Stomach (tissue), 9 donors: ENCODE data around the gene SNAP91. TPM values are rescaled to one million over a fixed set of nuclear protein-coding genes. Genes with fewer than 3 reads are reported as not detected.

Experiments used
- DNase-seq, 2 donors: peaks; one replicate each; pipeline versions ENCODE4 v3.0.0 to v3.0.0-alpha.2; 2013 to 2019
- H3K27ac ChIP-seq, 5 donors: fragments of 200-600 bp in 4 of 5; sonication (generic) in 4 of 5; one replicate each; pipeline ENCODE4 v1.5.1; 2013 to 2019; ENCODE audit warnings: mild to moderate bottlenecking in 1 of 5, moderate library complexity in 1 of 5
- H3K27me3 ChIP-seq, 3 donors: fragments of 200-600 bp; sonication (generic); one replicate each; pipeline ENCODE4 v1.5.1; 2017 to 2019; ENCODE audit warnings: mixed run types in 1 of 3
- H3K36me3 ChIP-seq, 4 donors: fragments of 200-600 bp; sonication (generic); 1 replicate in 3 of 4; 2 replicates in 1 of 4; pipeline ENCODE4 v1.5.1; 2016 to 2019
- H3K4me1 ChIP-seq, 4 donors: fragments of 200-600 bp; sonication (generic); one replicate each; pipeline ENCODE4 v1.5.1; 2016 to 2019
- H3K4me3 ChIP-seq, 4 donors: fragments of 200-600 bp; sonication (generic) in 3 of 4; one replicate each; pipeline ENCODE4 v1.5.1; 2016 to 2019; ENCODE audit warnings: mild to moderate bottlenecking in 1 of 4
- H3K9me3 ChIP-seq, 4 donors: fragments of 200-600 bp; sonication (generic); one replicate each; pipeline ENCODE4 v1.5.1; 2016 to 2019
- CTCF ChIP-seq, 7 experiments: fragments of 450-650 bp in 4 of 7; fragments of 200-600 bp in 3 of 7; sonication (generic) in 3 of 7; IDR thresholded peaks; one replicate each; pipeline ENCODE4 v1.5.1; 2016 to 2019; ENCODE audit warnings: antibody characterized with exemption in 7 of 7, control low read depth in 2 of 7, mild to moderate bottlenecking in 1 of 7
- EP300 ChIP-seq: sonication (generic); formaldehyde crosslinking; IDR thresholded peaks from one replicate; pipeline ENCODE4 v1.6.1; 2017; ENCODE audit warnings: antibody characterized with exemption
- POLR2A ChIP-seq, 4 donors: fragments of 450-650 bp; IDR thresholded peaks; one replicate each; pipeline ENCODE4 v1.6.1; 2016; ENCODE audit warnings: antibody characterized with exemption in 4 of 4, control low read depth in 2 of 4, mild to moderate bottlenecking in 1 of 4, moderate library complexity in 1 of 4
- POLR2AphosphoS5 ChIP-seq, 3 donors: sonication (generic); formaldehyde crosslinking; IDR thresholded peaks; one replicate each; pipeline ENCODE4 v1.6.1; 2016; ENCODE audit warnings: antibody characterized with exemption in 3 of 3
- whole genome bisulfite sequencing, 5 donors: extraction: QIAGEN DNeasy Blood & Tissue Kit in 3 of 5; methylation state at CpG; one replicate each; pipeline versions ENCODE4 v1.1.5 to v1.1.7; 2013 to 2018; 5-methylcytosine and 5-hydroxymethylcytosine counted together
- intact Hi-C: fragments of 100-400 bp; cut with DNase I; formaldehyde crosslinking; loops from one replicate; pipeline ENCODE4 v1.15.1; 2023; ENCODE audit warnings: low total_unique reads
- polyA plus RNA-seq, 3 donors: library from polyadenylated mRNA; stranded (reverse); fragments of 200-250 nt; gene quantifications; one replicate each; pipeline ENCODE4 v1.2.3, GENCODE V29; 2013
- total RNA-seq, 5 donors: library from RNA; depleted of rRNA; stranded (reverse); fragments of >200 nt; gene quantifications; one replicate each; pipeline versions ENCODE4 v1.1.0 to v1.2.3, GENCODE V29; 2014 to 2016
- donor health status: healthy with polysubstance abuse.
- donor health status: Bipolar disorder and iron deficiency.
- donor health status: healthy.

The SNAP91 gene
- total and polyA plus RNA-seq, 8 donors = 0.12 to 3.5 (median 0.41) TPM; not detected in 4

- H3K27ac ChIP-seq = no peak overlapping the region
- no peak for TF ChIP-seq CTCF (IDR thresholded peaks at IDR 0.05)
- no peak for TF ChIP-seq POLR2A (IDR thresholded peaks at IDR 0.05)
- no peak for TF ChIP-seq POLR2AphosphoS5 (IDR thresholded peaks at IDR 0.05)
- no peak for TF ChIP-seq EP300
- H3K9me3 ChIP-seq = peaks cover 0 to 23% (median 0%) of the 10 kb centered on the region in 4 donors
- H3K4me1 ChIP-seq = no peaks in the 10 kb centered on the region
- H3K27me3 ChIP-seq = no peaks in the 10 kb centered on the region
- 59 to 75% (median 69%) methylated on average over 4 of the region's 4 CpGs for WGBS, 5 donors
- H3K4me3 ChIP-seq = no peak overlapping the region
- DNase-seq = no peak
- no peaks in the 10 kb centered on the region for H3K36me3 ChIP-seq
- intact Hi-C loops = no loop called here
Observed at GRCh38 chr6:83741089-83741488, 32.2 kb upstream of the SNAP91 start.

- intact Hi-C loops = no loop called here
- H3K9me3 ChIP-seq = peaks cover 0 to 12% (median 0%) of the 10 kb centered on the region in 4 donors
- H3K27me3 ChIP-seq = no peaks in the 10 kb centered on the region
- no peaks in the 10 kb centered on the region for H3K4me1 ChIP-seq
- no peak for TF ChIP-seq CTCF (IDR thresholded peaks at IDR 0.05)
- TF ChIP-seq POLR2AphosphoS5 (IDR thresholded peaks at IDR 0.05) = no peak
- TF ChIP-seq POLR2A (IDR thresholded peaks at IDR 0.05) = no peak
- TF ChIP-seq EP300 = no peak
- H3K36me3 ChIP-seq = no peaks in the 10 kb centered on the region
- H3K27ac ChIP-seq = no peak overlapping the region
- no peak for DNase-seq
- no peak overlapping the region for H3K4me3 ChIP-seq
- 56 to 75% (median 68%) methylated on average over 3 of the region's 3 CpGs for WGBS, 5 donors
Observed at GRCh38 chr6:83735461-83735860, 26.6 kb upstream of the SNAP91 start.

- Histone ChIP-seq H3K9me3 (no peaks in the 10 kb centered on the region), H3K27me3 (no peaks in the 10 kb centered on the region), H3K4me3 (no peak overlapping the region), H3K4me1 (no peaks in the 10 kb centered on the region), H3K27ac (no peak overlapping the region), H3K36me3 (no peaks in the 10 kb centered on the region)
- WGBS, 5 donors = 67 to 89% (median 78%) methylated on average over 2 of the region's 2 CpGs
- intact Hi-C loops = no loop called here
- DNase-seq = no peak
- TF ChIP-seq POLR2A (IDR thresholded peaks at IDR 0.05) = no peak
- no peak for TF ChIP-seq EP300
- TF ChIP-seq POLR2AphosphoS5 (IDR thresholded peaks at IDR 0.05) = no peak
- no peak for TF ChIP-seq CTCF (IDR thresholded peaks at IDR 0.05)
Observed at GRCh38 chr6:83729871-83730270, 21.0 kb upstream of the SNAP91 start.

- DNase-seq = no peak
- Histone ChIP-seq H3K9me3 (no peaks in the 10 kb centered on the region), H3K27me3 (no peaks in the 10 kb centered on the region), H3K36me3 (no peaks in the 10 kb centered on the region), H3K4me3 (no peak overlapping the region), H3K4me1 (no peaks in the 10 kb centered on the region), H3K27ac (no peak overlapping the region)
- intact Hi-C loops = no loop called here
- WGBS, 5 donors = 84 to 89% (median 87%) methylated on average over 2 of the region's 2 CpGs
- TF ChIP-seq POLR2AphosphoS5 (IDR thresholded peaks at IDR 0.05) (no peak), CTCF (IDR thresholded peaks at IDR 0.05) (no peak), EP300 (no peak), POLR2A (IDR thresholded peaks at IDR 0.05) (no peak)
Observed at GRCh38 chr6:83722876-83723275, 14.0 kb upstream of the SNAP91 start.
